Measurements from ENCODE around the gene MRPS34. TPM values are rescaled to one million over a fixed set of nuclear protein-coding genes. Genes with fewer than 3 reads are reported as not detected.

Gene MRPS34
- total and polyA plus RNA-seq, 9 of the 15 experiments (the other 6 are each of a cell fraction or from before 2014, with no cell fraction given): 5.2 to 334 (median 92.8) TPM

- TF ChIP-seq MGA (IDR thresholded peaks at IDR 0.05) (peak; percentile 82), TAL1 (IDR thresholded peaks at IDR 0.05) (no peak), CREM (IDR thresholded peaks at IDR 0.05; ENCODE audit: low read depth) (peak; percentile 84), SIX5 (IDR thresholded peaks at IDR 0.05; ENCODE audit: borderline replicate concordance in 1 of 2, insufficient read depth in 1 of 2, low read depth in 1 of 2, low read length in 2 of 2) (peak; percentile 39 to 46; a peak in 2 of 4 replicates), ZNF24 (IDR thresholded peaks at IDR 0.05) (peak; percentile 30; the same call in 1 of the 2 replicates), MYC (IDR thresholded peaks at IDR 0.05; ENCODE audit: low read depth, low read length) (peak; percentile 89), MYC (CRISPR knock-in tag; IDR thresholded peaks at IDR 0.05; ENCODE audit: borderline replicate concordance, low read depth) (no peak; the same call in 1 of the 2 replicates), RNF2 (IDR thresholded peaks at IDR 0.05) (no peak), ZNF583 (CRISPR knock-in tag; IDR thresholded peaks at IDR 0.05) (0 out of 2 replicates have a peak, but pooled peaks have one; percentile 69)
- TF ChIP-seq, protein P1, sequence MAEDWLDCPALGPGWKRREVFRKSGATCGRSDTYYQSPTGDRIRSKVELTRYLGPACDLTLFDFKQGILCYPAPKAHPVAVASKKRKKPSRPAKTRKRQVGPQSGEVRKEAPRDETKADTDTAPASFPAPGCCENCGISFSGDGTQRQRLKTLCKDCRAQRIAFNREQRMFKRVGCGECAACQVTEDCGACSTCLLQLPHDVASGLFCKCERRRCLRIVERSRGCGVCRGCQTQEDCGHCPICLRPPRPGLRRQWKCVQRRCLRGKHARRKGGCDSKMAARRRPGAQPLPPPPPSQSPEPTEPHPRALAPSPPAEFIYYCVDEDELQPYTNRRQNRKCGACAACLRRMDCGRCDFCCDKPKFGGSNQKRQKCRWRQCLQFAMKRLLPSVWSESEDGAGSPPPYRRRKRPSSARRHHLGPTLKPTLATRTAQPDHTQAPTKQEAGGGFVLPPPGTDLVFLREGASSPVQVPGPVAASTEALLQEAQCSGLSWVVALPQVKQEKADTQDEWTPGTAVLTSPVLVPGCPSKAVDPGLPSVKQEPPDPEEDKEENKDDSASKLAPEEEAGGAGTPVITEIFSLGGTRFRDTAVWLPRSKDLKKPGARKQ (CRISPR knock-in tag; IDR thresholded peaks at IDR 0.05): no peak
These were observed at the start of gene MRPS34 (continued) for GRCh38 chr16:1772908-1773702.
